Keratinocyte (primary cell): Measurements from ENCODE around the gene GLYATL1. TPM values are rescaled to one million over a fixed set of nuclear protein-coding genes. Genes with fewer than 3 reads are reported as not detected.
A peak's percentile ranks its signal among the peaks of the same experiment; 100 is the strongest.

Experiments
- DNase-seq: peaks from one replicate; pipeline ENCODE4 v3.0.0-alpha.2; 2011; ENCODE audit warnings: low read depth, missing footprints, low spot score
- FAIRE-seq: peaks from 2 replicates; lab custom pipeline; 2011; peaks lifted over from hg19 to GRCh38; lab: Jason Lieb, UNC
- H2AFZ ChIP-seq: 2 replicates; pipeline ENCODE4 v1.6.0; 2012; ENCODE audit warnings: low read length, control low read depth, inconsistent platforms; ENCODE audit not compliant: control insufficient read depth
- H3K27ac ChIP-seq: 2 replicates; pipeline ENCODE4 v1.5.1; 2011; ENCODE audit warnings: low read length; ENCODE audit not compliant: control insufficient read depth, insufficient read depth
- H3K27me3 ChIP-seq: 3 replicates; pipeline ENCODE4 v1.6.0; 2011; ENCODE audit warnings: low read length; ENCODE audit not compliant: control insufficient read depth, insufficient read depth; ENCODE audit errors: extremely low read depth
- H3K36me3 ChIP-seq, 2 experiments: 2 replicates in 1 of 2; 3 replicates in 1 of 2; pipeline ENCODE4 v1.5.1; 2011; ENCODE audit warnings: low read length in 2 of 2, mild to moderate bottlenecking in 1 of 2; ENCODE audit not compliant: control insufficient read depth in 2 of 2, insufficient read depth in 2 of 2; ENCODE audit errors: extremely low read depth in 1 of 2
- H3K4me1 ChIP-seq: 3 replicates; pipeline ENCODE4 v1.5.1; 2011; ENCODE audit warnings: low read length; ENCODE audit not compliant: control insufficient read depth, insufficient read depth; ENCODE audit errors: extremely low read depth
- H3K4me2 ChIP-seq: 3 replicates; pipeline ENCODE4 v1.6.0; 2011; ENCODE audit warnings: low read depth, low read length; ENCODE audit not compliant: control insufficient read depth, insufficient read depth; ENCODE audit errors: extremely low read depth
- H3K4me3 ChIP-seq, 3 experiments: fragments of 200-600 bp in 1 of 3; sonication (generic) in 1 of 3; 2 replicates in 2 of 3; 3 replicates in 1 of 3; pipeline ENCODE4 v1.5.1; 2011 to 2016; ENCODE audit warnings: low read length in 3 of 3, mild to moderate bottlenecking in 3 of 3, control low read depth in 2 of 3, inconsistent platforms in 1 of 3, low read depth in 1 of 3, mixed read lengths in 1 of 3, mixed run types in 1 of 3, moderate library complexity in 1 of 3; ENCODE audit not compliant: control insufficient read depth in 2 of 3, insufficient read depth in 2 of 3; ENCODE audit errors: extremely low read depth in 1 of 3
- H3K79me2 ChIP-seq: 2 replicates; pipeline ENCODE4 v1.6.0; 2012; ENCODE audit warnings: low read length; ENCODE audit not compliant: control insufficient read depth, insufficient read depth
- H3K9ac ChIP-seq: 3 replicates; pipeline ENCODE4 v1.6.0; 2011; ENCODE audit warnings: low read length; ENCODE audit not compliant: control insufficient read depth, insufficient read depth; ENCODE audit errors: extremely low read depth
- H3K9me1 ChIP-seq: 3 replicates; pipeline ENCODE4 v1.6.0; 2011; ENCODE audit warnings: low read length; ENCODE audit not compliant: control insufficient read depth, insufficient read depth; ENCODE audit errors: extremely low read depth
- H3K9me3 ChIP-seq: 2 replicates; pipeline ENCODE4 v1.5.1; 2012; ENCODE audit warnings: low read depth, low read length; ENCODE audit not compliant: control insufficient read depth
- H4K20me1 ChIP-seq: 3 replicates; pipeline ENCODE4 v1.6.0; 2011; ENCODE audit warnings: low read length; ENCODE audit not compliant: control insufficient read depth, insufficient read depth; ENCODE audit errors: extremely low read depth
- EZH2 ChIP-seq: IDR thresholded peaks from one replicate; pipeline ENCODE4 v1.6.1; 2012; ENCODE audit warnings: inconsistent platforms, mild to moderate bottlenecking, low read length, moderate library complexity
- dilution Hi-C: fragments of 300-500 bp; cut with MboI; formaldehyde crosslinking; loops from one replicate; pipeline ENCODE4 v1.7.0; 2020; ENCODE audit warnings: low sequenced_read_pairs; ENCODE audit not compliant: extremely low pct_ligation_motif_present
- polyA plus RNA-seq, 5 experiments: library from polyadenylated mRNA; depleted of rRNA in 3 of 5; stranded (reverse) in 3 of 5; stranded (forward) in 1 of 5; unstranded in 1 of 5; fragments of >200 nt; gene quantifications; 1 replicate in 1 of 5; 2 replicates in 3 of 5; 3 replicates in 1 of 5; pipeline versions ENCODE4 v1.2.1 to v1.2.3, GENCODE V29; 2011 to 2012; ENCODE audit warnings: missing spikeins in 2 of 5, low read depth in 1 of 5, low replicate concordance in 1 of 5
- TF ChIP-seq, protein P1 (sequence below), 3 experiments: IDR thresholded peaks in 1 of 3; conservative IDR thresholded peaks in 1 of 3; optimal IDR thresholded peaks in 1 of 3; 2 replicates in 2 of 3; 3 replicates in 1 of 3; pipeline versions ENCODE3 to v1.5.1; 2011; ENCODE audit warnings: low read length in 3 of 3, mild to moderate bottlenecking in 3 of 3, moderate library complexity in 2 of 3, control low read depth in 1 of 3, inconsistent platforms in 1 of 3; ENCODE audit not compliant: insufficient read depth in 2 of 3; ENCODE audit errors: extremely low read depth in 1 of 3

Gene GLYATL1
- polyA plus RNA-seq, 1 donor (not counting 4 experiments of a cell fraction or from before 2014, with no cell fraction given), result 0.26 TPM

DNA sequence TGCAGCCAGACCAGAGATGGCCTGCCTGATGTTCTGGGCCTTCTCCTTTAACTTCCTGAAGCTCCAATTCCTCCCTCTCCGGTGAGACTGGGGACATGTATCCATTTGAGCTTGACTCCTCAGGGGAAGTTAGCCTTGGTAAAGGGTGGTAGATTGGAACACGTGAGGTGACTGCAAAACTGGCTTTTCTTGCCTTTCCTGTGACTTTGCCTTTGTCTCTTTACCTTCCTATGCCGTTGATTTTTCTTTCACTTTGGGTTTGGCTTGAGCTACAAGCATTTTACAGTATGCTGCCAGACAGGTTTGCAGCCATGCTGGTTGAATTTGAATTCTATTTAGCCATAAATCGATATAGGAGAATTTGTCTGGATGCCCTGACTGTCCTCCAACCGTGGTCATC is 16.8 kb upstream of the GLYATL1 start:
- H3K27me3 ChIP-seq, result no peaks in the 10 kb centered on the region
- no peaks in the 10 kb centered on the region for H3K36me3 ChIP-seq
- H3K4me1 ChIP-seq, result peaks cover 14% of the 10 kb centered on the region
- no peaks in the 10 kb centered on the region for H3K9me1 ChIP-seq
- FAIRE-seq (peak; percentile 66), DNase-seq (no peak)
- H3K4me2 ChIP-seq, result peak overlapping the region; percentile 50
- H4K20me1 ChIP-seq, result no peaks in the 10 kb centered on the region
- H3K9ac ChIP-seq, result no peak overlapping the region
- no peak overlapping the region for H3K4me3 ChIP-seq
- dilution Hi-C loops, result no loop called here
- peaks cover 2% of the 10 kb centered on the region for H3K9me3 ChIP-seq
- no peaks in the 10 kb centered on the region for H3K79me2 ChIP-seq
- TF ChIP-seq, protein P1, sequence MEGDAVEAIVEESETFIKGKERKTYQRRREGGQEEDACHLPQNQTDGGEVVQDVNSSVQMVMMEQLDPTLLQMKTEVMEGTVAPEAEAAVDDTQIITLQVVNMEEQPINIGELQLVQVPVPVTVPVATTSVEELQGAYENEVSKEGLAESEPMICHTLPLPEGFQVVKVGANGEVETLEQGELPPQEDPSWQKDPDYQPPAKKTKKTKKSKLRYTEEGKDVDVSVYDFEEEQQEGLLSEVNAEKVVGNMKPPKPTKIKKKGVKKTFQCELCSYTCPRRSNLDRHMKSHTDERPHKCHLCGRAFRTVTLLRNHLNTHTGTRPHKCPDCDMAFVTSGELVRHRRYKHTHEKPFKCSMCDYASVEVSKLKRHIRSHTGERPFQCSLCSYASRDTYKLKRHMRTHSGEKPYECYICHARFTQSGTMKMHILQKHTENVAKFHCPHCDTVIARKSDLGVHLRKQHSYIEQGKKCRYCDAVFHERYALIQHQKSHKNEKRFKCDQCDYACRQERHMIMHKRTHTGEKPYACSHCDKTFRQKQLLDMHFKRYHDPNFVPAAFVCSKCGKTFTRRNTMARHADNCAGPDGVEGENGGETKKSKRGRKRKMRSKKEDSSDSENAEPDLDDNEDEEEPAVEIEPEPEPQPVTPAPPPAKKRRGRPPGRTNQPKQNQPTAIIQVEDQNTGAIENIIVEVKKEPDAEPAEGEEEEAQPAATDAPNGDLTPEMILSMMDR (optimal IDR thresholded peaks at IDR 0.05 in 1 of 3, IDR thresholded peaks at IDR 0.05 in 1 of 3, conservative IDR thresholded peaks at IDR 0.05 in 1 of 3; ENCODE audit: extremely low read depth in 1 of 3, insufficient read depth in 2 of 3, low read length in 3 of 3), result no peak
- TF ChIP-seq EZH2, result no peak
- H2AFZ ChIP-seq, result peak overlapping the region; percentile 63
- no peak overlapping the region for H3K27ac ChIP-seq

GRCh38 chr11:58923300-58923788 is 15.9 kb upstream of the GLYATL1 start:
- Histone ChIP-seq H3K79me2 (no peaks in the 10 kb centered on the region), H3K36me3 (no peaks in the 10 kb centered on the region), H3K4me3 (peak overlapping the region; percentile 15 to 62 (median 59)), H3K9me1 (no peaks in the 10 kb centered on the region), H3K27ac (peak overlapping the region; percentile 55), H4K20me1 (no peaks in the 10 kb centered on the region), H3K4me1 (peaks cover 20% of the 10 kb centered on the region), H2AFZ (peak overlapping the region; percentile 82), H3K9ac (peak overlapping the region; percentile 14), H3K9me3 (peaks cover 2% of the 10 kb centered on the region), H3K27me3 (no peaks in the 10 kb centered on the region), H3K4me2 (peak overlapping the region; percentile 50)
- TF ChIP-seq EZH2, result no peak
- TF ChIP-seq, protein P1 (optimal IDR thresholded peaks at IDR 0.05 in 1 of 3, IDR thresholded peaks at IDR 0.05 in 1 of 3, conservative IDR thresholded peaks at IDR 0.05 in 1 of 3; ENCODE audit: extremely low read depth in 1 of 3, insufficient read depth in 2 of 3, low read length in 3 of 3), result peak; percentile 24 to 34 (median 30)
- dilution Hi-C loops, result no loop called here
- DNase-seq (no peak), FAIRE-seq (peak; percentile 91)
